Prostate gland (tissue), 2 donors: ENCODE data around the gene SLC66A2.

Source experiments
- POLR2A ChIP-seq: fragments of 450-650 bp; IDR thresholded peaks from one replicate; pipeline ENCODE4 v1.6.1; 2016; ENCODE audit warnings: antibody characterized with exemption, mild to moderate bottlenecking
- POLR2AphosphoS5 ChIP-seq: sonication (generic); formaldehyde crosslinking; IDR thresholded peaks from one replicate; pipeline ENCODE4 v1.6.1; 2017; ENCODE audit warnings: antibody characterized with exemption
- TF ChIP-seq, protein P1 (sequence below), 4 experiments: fragments of 200-600 bp in 2 of 4; fragments of 450-650 bp in 2 of 4; sonication (generic) in 2 of 4; IDR thresholded peaks; 1 replicate in 3 of 4; 2 replicates in 1 of 4; pipeline ENCODE4 v1.5.1; 2016 to 2019; ENCODE audit warnings: antibody characterized with exemption in 4 of 4, mild to moderate bottlenecking in 2 of 4, moderate library complexity in 2 of 4

DNA sequence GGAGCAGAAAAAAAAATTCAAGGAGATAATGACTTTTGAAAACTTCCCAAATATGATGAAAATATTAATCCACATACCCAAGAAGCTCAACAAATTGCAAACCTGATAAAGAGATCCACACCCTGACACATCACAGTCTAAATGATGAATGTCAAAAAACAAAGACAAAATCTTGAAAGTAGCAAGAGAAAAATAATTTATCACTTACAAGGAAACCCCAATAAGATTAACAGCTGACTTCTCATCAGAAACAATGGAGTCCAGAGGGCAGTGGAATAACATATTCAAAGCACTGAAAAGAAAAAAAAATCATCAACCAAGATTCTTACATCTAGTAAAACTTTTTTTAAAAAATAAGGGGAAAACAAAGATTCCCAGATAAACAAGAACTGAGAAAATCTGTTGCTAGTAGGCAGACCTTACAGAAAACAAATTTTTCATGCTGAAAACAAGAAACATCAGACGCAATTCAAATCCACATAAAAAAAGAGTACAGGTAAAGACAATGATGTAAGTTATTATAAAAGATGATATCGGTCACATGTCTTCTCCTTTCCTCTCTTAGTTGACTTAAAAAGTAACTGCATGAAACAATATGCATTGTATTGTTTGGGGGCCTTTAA is 21.3 kb downstream of the SLC66A2 start:
- TF ChIP-seq, protein P1, sequence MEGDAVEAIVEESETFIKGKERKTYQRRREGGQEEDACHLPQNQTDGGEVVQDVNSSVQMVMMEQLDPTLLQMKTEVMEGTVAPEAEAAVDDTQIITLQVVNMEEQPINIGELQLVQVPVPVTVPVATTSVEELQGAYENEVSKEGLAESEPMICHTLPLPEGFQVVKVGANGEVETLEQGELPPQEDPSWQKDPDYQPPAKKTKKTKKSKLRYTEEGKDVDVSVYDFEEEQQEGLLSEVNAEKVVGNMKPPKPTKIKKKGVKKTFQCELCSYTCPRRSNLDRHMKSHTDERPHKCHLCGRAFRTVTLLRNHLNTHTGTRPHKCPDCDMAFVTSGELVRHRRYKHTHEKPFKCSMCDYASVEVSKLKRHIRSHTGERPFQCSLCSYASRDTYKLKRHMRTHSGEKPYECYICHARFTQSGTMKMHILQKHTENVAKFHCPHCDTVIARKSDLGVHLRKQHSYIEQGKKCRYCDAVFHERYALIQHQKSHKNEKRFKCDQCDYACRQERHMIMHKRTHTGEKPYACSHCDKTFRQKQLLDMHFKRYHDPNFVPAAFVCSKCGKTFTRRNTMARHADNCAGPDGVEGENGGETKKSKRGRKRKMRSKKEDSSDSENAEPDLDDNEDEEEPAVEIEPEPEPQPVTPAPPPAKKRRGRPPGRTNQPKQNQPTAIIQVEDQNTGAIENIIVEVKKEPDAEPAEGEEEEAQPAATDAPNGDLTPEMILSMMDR (IDR thresholded peaks at IDR 0.05), result no peak
- TF ChIP-seq POLR2A (no peak), POLR2AphosphoS5 (no peak)
